Stimulated activated CD8-positive, alpha-beta memory T cell treated with anti-CD3 and anti-CD28 coated beads, Interleukin-15, amount 100 ng/mL, for 48 hours (primary cell): ENCODE data around the gene BMP8B.

Experiments used
- DNase-seq, 2 donors: peaks; one replicate each; pipeline ENCODE4 v3.0.0-alpha.2; 2020; ENCODE audit warnings: low read depth in 2 of 2

BMP8B gene

DNA sequence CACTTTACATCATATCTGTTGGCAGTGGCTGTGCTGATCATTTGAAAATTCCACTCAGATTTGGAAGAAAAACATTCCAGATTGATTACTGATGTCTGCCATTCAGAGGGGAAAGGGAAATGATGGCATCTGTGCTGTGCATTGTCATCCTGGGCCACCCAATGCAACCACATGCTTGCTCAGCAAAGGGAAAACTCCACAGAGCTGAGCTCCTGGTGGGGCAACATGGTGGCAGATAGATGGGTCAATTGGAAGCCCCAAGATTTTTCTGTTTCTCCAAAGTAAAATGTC lies 29.3 kb downstream of the BMP8B start:
- DNase-seq = no peak

DNA sequence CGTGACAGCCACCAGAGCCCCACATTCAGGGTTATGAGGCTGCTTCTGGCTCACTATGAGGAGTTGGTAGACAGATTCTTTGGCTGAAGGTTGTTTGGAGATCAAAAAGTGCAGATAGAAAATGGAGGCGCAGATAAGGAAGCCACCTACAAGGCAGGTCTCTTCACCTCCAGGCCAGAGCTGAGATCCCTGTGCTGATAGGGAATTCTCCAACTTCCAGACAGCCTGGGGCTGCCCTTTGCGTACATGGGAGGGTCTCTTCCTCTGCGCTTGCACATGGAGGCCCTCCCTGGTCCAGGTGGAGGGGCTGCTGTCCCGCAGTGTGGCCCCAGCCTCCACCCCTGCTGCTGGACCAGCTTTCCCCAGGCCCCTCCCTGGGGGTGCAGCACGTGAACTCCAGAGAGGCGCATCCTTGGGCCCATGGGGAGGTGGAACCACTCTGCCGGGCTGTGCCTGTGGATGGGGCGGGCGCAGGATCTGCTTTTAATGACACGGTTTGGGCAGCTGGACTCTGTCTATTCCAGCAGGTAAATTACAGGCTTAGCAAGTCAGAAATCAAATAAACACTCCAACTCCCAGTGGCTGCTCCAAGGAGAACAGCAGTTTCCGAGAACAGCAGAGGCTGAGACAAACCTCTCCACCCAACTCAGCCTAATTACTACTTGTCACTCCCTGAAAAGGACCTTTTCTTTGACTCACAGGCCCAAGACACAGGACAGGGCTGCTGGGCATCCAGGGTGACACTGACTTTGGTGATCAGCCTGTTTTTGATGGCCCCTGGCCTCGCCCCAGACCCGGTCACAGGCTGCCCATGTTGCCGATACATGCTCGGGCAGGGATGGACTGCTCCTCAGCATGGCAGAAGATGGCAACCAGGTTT lies 29.9 kb downstream of the BMP8B start:
- DNase-seq = no peak

DNA sequence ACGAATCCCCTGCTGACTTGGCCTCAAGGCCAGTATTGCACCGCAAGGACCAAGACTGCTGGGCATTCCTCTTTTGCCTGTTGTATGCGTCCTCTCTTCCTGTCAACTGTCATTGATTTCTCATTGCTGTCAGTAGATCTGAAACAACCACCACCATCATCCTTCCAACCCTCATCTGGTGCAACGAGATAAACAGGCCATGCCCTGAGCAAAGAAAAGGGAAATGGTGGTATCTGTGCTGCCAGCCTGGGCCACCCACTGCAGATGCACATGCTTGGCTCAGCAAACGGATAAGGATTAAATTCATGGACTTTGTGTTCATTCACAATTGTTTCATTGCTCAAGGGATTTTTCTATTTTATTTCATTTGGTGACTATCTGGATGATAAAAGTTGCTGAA lies 31.2 kb downstream of the BMP8B start:
- no peak for DNase-seq

DNA sequence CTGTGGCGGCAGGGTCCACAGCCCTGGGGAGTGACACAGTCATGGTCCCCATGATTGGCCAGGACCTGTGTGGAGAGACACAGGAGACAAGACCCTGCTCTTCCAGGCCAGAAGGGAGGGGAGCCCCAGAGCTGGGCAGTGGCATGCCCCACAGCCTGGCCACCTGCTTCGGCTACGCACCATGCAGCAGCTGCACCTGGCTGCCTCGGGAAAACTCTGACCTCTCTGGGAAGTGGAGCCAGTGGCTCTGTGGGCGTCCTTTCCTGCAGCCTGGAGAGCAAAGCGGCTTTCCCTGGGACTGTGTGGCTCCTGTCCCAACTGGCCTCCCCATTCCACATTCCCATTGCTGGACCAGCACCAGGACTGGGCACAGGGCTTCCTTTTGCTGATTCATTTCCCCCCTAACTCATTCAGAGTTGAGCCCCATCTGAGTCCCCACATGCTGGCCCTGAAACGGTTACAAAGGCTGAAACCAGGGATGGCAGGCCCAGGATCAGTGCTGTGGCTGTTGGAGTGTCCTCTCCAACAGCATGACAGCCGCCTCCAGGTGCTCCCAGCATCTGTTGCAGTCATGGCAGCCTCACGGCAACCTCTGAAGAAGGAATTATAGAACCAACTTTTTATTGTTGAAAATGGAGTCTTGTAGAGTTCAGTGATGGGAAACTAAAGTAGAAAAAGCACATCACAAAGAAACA lies 32.6 kb downstream of the BMP8B start:
- DNase-seq = no peak

DNA sequence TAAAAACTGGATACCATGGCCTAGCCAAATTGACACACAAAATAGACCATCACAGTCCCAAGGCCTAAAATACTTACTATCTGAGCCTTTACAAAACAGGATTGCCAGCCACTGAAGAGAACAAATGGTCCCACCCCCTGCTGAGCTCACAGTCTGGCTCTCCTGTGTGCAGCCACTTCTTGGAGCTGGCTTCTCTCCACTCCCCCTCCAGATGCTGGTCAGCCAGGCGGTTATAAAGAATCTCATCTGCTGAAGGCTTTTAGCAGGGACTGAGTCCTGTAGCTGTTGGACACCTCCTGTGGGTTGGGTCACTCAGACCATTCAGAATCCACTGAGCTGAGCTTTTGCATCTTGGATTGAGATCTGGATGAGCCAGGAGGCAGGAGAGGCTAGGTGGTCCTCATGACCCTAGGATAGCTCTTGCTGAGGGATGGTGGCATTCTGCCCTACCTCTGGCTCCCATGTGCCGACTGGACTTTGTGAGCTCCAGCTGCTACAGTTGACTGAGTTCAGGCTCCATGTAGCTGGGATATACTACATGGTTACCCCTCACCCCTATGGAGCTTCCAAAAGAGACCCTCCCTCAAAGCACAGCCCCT lies 33.7 kb downstream of the BMP8B start:
- DNase-seq = no peak

GRCh38 chr1:39754026-39754570 lies 34.6 kb downstream of the BMP8B start:
- DNase-seq = no peak

DNA sequence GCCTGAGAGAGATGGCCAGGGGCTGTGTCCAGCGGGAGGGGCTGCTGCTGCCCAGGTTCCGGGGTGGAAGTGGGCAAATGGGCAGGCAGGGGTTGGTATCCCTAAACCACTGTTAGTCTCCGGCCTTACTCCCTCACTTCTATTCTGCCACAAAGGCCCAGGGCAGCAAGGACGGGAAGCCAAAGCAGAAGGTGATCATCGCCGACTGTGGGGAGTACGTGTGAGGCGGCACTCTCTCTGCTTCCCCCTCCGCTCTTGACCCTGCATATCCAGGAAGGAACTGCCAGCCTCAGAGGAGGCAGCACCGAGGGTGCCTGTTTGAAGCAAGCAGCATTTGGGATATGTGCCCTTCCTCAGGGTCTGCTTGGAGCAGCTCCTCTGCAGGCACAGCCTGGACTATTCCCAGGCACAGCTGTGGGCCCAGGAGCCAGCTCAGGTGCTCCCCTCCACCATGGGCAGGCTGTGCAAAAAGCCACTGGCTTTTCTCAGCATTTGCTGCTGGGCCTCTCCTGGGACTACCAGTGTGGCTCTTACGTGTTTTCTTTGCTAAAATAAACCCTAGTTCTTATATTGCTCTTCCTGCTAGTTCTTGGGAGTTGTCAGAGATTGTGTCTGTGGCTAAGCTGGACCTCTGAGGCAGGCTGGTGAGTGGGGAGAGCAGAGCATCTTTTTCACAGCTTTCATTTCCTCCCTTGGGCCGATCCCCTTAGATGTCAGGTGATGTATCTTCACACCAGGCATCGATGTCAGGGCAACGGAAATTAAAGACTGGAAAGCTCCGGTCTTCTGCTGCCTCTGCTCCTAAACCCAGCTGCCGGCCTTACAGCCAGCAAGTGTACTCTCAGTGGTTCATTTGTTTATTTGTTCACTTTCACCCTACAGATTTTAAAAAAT lies 35.3 kb downstream of the BMP8B start:
- DNase-seq = no peak

DNA sequence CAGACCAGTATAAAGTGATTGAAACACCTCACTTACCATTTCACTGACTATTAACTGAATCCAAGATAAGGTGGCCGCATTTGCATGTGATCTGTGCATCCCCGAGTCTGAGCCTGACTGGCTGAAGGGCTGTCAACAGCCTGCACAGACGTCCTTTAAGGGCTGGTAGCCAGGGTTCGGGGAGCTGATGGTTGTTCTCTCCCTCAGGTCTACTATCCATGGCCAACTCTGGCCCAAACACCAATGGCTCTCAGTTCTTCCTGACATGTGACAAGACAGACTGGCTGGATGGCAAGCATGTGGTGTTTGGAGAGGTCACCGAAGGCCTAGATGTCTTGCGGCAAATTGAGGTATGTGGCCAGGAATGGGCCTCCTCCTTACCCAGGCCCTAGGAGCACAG lies 36.0 kb downstream of the BMP8B start:
- no peak for DNase-seq

DNA sequence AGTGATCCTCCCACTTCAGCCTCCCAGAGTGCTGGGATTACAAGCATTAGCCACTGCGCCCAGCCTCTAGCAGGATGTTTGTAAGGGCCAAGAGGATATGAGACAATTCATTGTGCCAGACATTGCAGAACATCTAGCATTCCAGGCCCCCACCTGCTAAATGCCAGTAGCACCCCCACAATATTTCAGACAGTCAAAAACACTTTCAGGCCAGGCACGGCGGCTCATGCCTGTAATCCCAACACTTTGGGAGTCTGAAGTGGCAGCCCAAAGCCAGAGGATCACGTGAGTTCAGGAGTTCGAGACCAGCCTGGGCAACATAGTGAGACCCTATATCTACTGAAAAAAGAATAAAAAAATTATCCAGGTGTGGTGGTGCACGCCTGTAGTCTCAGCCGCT lies 37.1 kb downstream of the BMP8B start:
- DNase-seq = no peak

GRCh38 chr1:39745016-39745670 lies 43.5 kb downstream of the BMP8B start:
- DNase-seq = no peak

- DNase-seq = peak; percentile 95 to 96
These were observed 49.9 kb downstream of the BMP8B start, which contains the start of gene PPIE for GRCh38 chr1:39738622-39739366. Gene PPIE (plus strand): TSS chr1:39738882. CDS start chr1:39738901, 19 bp downstream.

- no peak for DNase-seq
These were observed 51.0 kb downstream of the BMP8B start for GRCh38 chr1:39737546-39738169.

- no peak for DNase-seq
These were observed 52.9 kb downstream of the BMP8B start for GRCh38 chr1:39735731-39736130.

DNA sequence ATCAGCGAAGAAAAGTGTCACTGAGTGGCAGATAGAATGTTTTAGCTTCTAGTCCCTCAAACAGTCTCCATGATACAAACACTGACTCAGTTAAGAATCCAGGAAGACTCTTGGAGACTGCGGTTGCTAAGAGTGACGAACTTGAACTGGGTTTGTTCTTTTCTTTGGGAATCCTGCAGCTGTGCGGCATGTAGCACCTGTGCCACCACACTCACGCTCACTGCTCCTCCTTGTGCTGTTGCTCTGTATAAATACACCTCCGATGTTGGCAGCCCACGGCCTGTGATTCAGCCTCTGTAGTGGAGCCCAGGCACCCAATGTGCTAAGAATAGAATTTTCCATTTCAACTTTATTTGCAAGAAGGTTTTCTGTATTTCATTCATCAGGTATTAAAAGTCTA lies 55.5 kb downstream of the BMP8B start:
- DNase-seq = no peak

DNA sequence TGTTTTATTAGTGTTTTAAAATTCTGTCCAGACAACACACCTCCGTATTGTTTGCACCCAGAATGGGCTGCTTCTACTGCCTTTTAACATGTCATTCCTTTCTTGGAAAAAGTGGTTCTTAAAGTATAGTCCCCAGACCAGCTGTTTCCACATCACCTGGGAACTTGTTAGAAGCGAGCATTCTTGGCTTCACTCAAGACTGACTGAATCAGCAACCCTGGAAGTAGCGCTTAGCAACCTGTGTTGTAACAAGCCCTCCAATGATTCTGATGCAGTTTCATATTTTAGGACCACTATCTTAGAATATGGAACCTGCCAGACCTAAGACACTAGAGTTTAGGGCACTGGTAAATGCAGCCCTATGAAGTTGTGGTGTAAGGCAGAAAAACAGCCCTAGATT lies 55.9 kb downstream of the BMP8B start:
- no peak for DNase-seq

GRCh38 chr1:39729842-39730241 lies 58.8 kb downstream of the BMP8B start:
- no peak for DNase-seq

GRCh38 chr1:39729030-39729429 lies 59.6 kb downstream of the BMP8B start:
- DNase-seq = no peak

GRCh38 chr1:39727932-39728317 lies 60.7 kb downstream of the BMP8B start:
- no peak for DNase-seq

DNA sequence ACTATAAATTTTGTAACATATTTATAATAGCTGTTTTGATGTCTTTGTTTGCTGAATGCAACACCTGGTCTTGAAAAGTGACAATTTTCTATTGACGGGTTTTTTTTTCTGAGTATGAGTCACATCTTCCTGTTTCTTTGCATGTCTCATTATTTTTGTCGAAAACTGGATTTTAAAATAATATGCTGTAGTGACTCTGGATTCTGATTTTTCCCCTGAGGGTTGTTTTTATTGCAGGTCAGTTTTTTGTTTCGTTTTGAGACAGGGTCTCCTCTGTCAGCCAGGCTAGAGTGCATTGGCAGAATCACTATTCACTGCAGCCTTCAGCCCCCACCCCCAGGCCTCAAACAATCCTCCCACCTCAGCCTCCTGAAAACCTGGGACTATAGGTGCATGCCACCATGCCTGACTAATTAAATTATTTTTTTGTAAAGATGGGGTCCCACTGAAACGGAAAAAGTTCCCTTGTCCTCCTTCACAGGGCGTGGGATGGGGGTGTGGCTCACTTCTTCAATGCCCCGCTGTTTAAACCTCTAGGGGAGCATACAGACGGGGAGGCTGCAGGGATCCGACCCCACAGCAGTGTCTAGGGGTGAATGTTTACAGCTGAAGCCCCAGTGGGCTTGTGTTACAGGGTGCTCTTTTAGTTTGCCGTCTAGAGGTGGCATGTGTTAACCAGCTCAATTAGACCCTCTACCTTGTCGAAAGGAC lies 61.3 kb downstream of the BMP8B start:
- DNase-seq = no peak
